Activated naive CD4-positive, alpha-beta T cell treated with anti-CD3 and anti-CD28 coated beads, Interleukin-2, amount 10 ng/mL, durations not matched to agents 7 days and 5 days (primary cell): ENCODE data around the gene HDAC2.
"Not testable (repeated sequence)": the region's sequence is repeated elsewhere in the genome, so short reads cannot be mapped to it uniquely, and the experiment has no call there.

Experiments used
- CTCF ChIA-PET: fragments of 350-600 bp; sonication (Branson Sonifier 250); formaldehyde crosslinking; loops from one replicate; lab custom pipeline; 2021; ENCODE audit warnings: antibody characterized with exemption; lab: Charles Lee
- DNase-seq: peaks from one replicate; pipeline ENCODE4 v3.0.0-alpha.2; 2020
- H3K27ac Mint-ChIP-seq: one replicate; pipeline ENCODE4 v1.8.0; 2021; ENCODE audit warnings: mild to moderate bottlenecking, moderate library complexity, mixed read lengths
- H3K27me3 Mint-ChIP-seq: one replicate; pipeline ENCODE4 v1.8.0; 2021; ENCODE audit warnings: mild to moderate bottlenecking, mixed read lengths
- H3K36me3 Mint-ChIP-seq: one replicate; pipeline ENCODE4 v1.8.0; 2021; ENCODE audit warnings: mixed read lengths
- H3K4me1 Mint-ChIP-seq: one replicate; pipeline ENCODE4 v1.8.0; 2021; ENCODE audit warnings: mixed read lengths
- H3K4me3 Mint-ChIP-seq: one replicate; pipeline ENCODE4 v1.8.0; 2021; ENCODE audit warnings: mild to moderate bottlenecking, moderate library complexity, mixed read lengths
- H3K9me3 Mint-ChIP-seq: one replicate; pipeline ENCODE4 v1.8.0; 2021; ENCODE audit warnings: mixed read lengths

Gene HDAC2

GRCh38 chr6:113970805-113971676, at the start of gene HDAC2:
HDAC2 (minus strand) TSS chr6:113971148; CDS start chr6:113970908, 240 bp downstream.
- Mint-ChIP-seq H3K4me3 (peak within 1 kb of the TSS; percentile 96), H3K27me3 (peaks cover 6% of the 10 kb centered on the region), H3K36me3 (peaks cover 3% of the 10 kb centered on the region), H3K9me3 (no peaks in the 10 kb centered on the region), H3K27ac (peak within 1 kb of the TSS; percentile 98), H3K4me1 (peaks cover 31% of the 10 kb centered on the region)
- DNase-seq: peak; percentile 89
- CTCF ChIA-PET: interaction anchor here (1.0 to 1.4 kb wide), 2 partner anchors 10 to 14 kb away, joined by 3 to 5 read pairs; no protein-coding TSS in a partner anchor

GRCh38 chr6:114020196-114020595, 49.2 kb upstream of the HDAC2 start:
- no peak overlapping the region for H3K27ac Mint-ChIP-seq
- no peaks in the 10 kb centered on the region for H3K36me3 Mint-ChIP-seq
- H3K4me1 Mint-ChIP-seq: no peaks in the 10 kb centered on the region
- H3K9me3 Mint-ChIP-seq: no peaks in the 10 kb centered on the region
- H3K27me3 Mint-ChIP-seq: peaks cover 18% of the 10 kb centered on the region
- CTCF ChIA-PET: interaction anchor here (0.6 to 0.9 kb wide), 3 partner anchors 25 to 105 kb away, joined by 3 read pairs; no protein-coding TSS in a partner anchor
- DNase-seq: no peak
- no peak overlapping the region for H3K4me3 Mint-ChIP-seq

DNA sequence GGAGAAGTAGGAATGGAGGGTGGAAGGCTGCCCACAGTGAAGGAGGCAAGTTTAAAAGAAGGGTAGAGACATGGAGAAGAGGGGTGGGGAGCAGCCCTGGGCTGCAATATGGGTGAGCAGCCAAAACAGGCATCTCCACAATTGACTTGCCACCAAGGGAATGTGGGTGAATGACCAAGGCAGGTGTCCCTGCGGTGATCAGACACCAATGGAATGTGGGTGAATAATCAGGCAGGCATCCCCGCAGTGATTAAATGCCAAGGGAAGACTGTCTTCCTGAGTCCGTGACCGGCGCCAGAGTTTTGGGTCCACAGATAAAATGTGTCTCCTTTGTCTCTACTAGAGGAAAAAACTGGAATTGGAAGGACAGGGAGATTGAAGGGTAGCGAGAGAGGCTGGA, 46.2 kb upstream of the HDAC2 start:
- H3K9me3 Mint-ChIP-seq, H3K4me3 Mint-ChIP-seq, DNase-seq, H3K27ac Mint-ChIP-seq, H3K4me1 Mint-ChIP-seq, H3K36me3 Mint-ChIP-seq, CTCF ChIA-PET: not testable (repeated sequence)
- peaks cover 18% of the 10 kb centered on the region for H3K27me3 Mint-ChIP-seq

DNA sequence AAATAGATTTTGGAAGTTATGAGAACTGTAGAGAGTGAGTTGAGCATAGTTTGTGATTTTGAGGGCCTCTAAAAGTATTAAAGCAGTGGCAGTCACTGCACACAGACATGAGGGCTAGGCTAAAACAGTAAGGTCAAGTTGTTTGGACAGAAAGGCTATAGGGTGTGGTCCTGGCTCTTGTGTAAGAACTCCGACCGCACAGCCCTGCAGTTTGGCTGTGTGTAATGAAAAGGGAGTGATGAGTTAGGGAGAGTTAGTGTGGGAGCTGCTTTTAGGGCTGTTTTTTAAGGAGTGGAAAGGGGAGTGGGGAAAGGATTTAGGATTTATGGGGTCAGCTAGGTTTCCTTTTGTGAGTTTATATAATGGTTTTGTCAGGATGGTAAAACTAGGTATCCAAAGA, 43.2 kb upstream of the HDAC2 start:
- CTCF ChIA-PET: interaction anchor here (0.8 kb wide), 1 partner anchor 19 kb away, joined by 3 read pairs; no protein-coding TSS in a partner anchor
- H3K27ac Mint-ChIP-seq, H3K4me1 Mint-ChIP-seq, H3K36me3 Mint-ChIP-seq, DNase-seq, H3K4me3 Mint-ChIP-seq, H3K9me3 Mint-ChIP-seq: not testable (repeated sequence)
- H3K27me3 Mint-ChIP-seq: peaks cover 15% of the 10 kb centered on the region

- H3K9me3 Mint-ChIP-seq, H3K4me3 Mint-ChIP-seq, H3K36me3 Mint-ChIP-seq, H3K27ac Mint-ChIP-seq, H3K27me3 Mint-ChIP-seq: not testable (repeated sequence)
- H3K4me1 Mint-ChIP-seq: peaks cover 18% of the 10 kb centered on the region
- CTCF ChIA-PET: interaction anchor here (0.6 kb wide), 1 partner anchor 97 kb away, joined by 3 read pairs; no protein-coding TSS in a partner anchor
- DNase-seq: peak; percentile 48
Observed at GRCh38 chr6:114011486-114011885, 40.5 kb upstream of the HDAC2 start.

- CTCF ChIA-PET: no interaction called here
- DNase-seq: no peak
- H3K27ac Mint-ChIP-seq: no peak overlapping the region
- H3K36me3 Mint-ChIP-seq: peaks cover 7% of the 10 kb centered on the region
- H3K9me3 Mint-ChIP-seq: peaks cover 3% of the 10 kb centered on the region
- peaks cover 5% of the 10 kb centered on the region for H3K27me3 Mint-ChIP-seq
- H3K4me1 Mint-ChIP-seq: peaks cover 18% of the 10 kb centered on the region
- H3K4me3 Mint-ChIP-seq: no peak overlapping the region
Observed at GRCh38 chr6:114010540-114010939, 39.6 kb upstream of the HDAC2 start.

GRCh38 chr6:114009192-114009591, 38.2 kb upstream of the HDAC2 start:
- no peak overlapping the region for H3K27ac Mint-ChIP-seq
- peaks cover 3% of the 10 kb centered on the region for H3K9me3 Mint-ChIP-seq
- CTCF ChIA-PET: interaction anchor here (1.3 kb wide), 1 partner anchor 14 kb away, joined by 4 read pairs; no protein-coding TSS in a partner anchor
- DNase-seq: no peak
- H3K27me3 Mint-ChIP-seq: peaks cover 5% of the 10 kb centered on the region
- peaks cover 18% of the 10 kb centered on the region for H3K4me1 Mint-ChIP-seq
- H3K36me3 Mint-ChIP-seq: peaks cover 7% of the 10 kb centered on the region
- H3K4me3 Mint-ChIP-seq: no peak overlapping the region

DNA sequence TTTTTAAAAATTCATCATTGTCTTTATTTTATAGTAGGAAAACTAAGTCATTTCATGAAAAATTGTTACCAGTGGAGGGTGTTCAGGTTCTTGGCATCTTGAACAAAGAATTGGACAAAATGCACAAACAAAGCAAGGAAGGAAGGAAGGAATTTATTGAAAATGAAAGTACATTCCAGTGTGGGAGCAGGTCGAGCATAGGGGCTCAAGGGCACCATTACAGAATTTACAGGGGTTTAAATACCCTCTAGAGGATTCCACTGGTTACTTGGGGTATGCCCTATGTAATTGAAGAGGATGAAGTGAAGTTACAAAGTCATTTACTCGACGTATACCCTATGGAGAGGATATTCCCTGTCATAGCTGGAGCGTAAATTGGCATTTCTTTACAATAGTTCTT, 37.4 kb upstream of the HDAC2 start:
- no peak for DNase-seq
- H3K4me3 Mint-ChIP-seq: no peak overlapping the region
- CTCF ChIA-PET: no interaction called here
- H3K9me3 Mint-ChIP-seq: peaks cover 3% of the 10 kb centered on the region
- no peak overlapping the region for H3K27ac Mint-ChIP-seq
- peaks cover 7% of the 10 kb centered on the region for H3K36me3 Mint-ChIP-seq
- H3K4me1 Mint-ChIP-seq: peaks cover 18% of the 10 kb centered on the region
- H3K27me3 Mint-ChIP-seq: peaks cover 10% of the 10 kb centered on the region

DNA sequence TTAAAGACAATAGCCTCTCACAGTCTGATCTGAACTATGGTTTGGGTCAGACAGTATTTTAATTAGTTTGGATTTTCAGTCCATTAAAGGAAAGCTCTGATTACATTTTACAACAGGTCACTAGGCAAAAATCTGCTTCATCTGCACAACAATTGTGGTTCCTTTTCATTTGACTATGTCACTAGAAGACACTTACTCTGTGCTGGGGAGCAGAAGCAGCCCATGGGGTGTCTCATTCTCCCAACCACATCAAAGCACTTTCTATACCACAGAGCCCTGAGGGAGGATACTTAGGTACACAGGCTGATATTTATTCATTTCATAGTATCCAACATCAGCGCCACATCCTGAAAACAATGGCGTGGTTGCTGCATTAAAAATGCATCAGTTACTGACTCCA, 36.6 kb upstream of the HDAC2 start:
- peaks cover 10% of the 10 kb centered on the region for H3K27me3 Mint-ChIP-seq
- H3K4me3 Mint-ChIP-seq: peak overlapping the region; percentile 18
- peaks cover 18% of the 10 kb centered on the region for H3K4me1 Mint-ChIP-seq
- DNase-seq: peak; percentile 63
- H3K36me3 Mint-ChIP-seq: peaks cover 7% of the 10 kb centered on the region
- CTCF ChIA-PET: no interaction called here
- peaks cover 3% of the 10 kb centered on the region for H3K9me3 Mint-ChIP-seq
- peak overlapping the region; percentile 63 for H3K27ac Mint-ChIP-seq

DNA sequence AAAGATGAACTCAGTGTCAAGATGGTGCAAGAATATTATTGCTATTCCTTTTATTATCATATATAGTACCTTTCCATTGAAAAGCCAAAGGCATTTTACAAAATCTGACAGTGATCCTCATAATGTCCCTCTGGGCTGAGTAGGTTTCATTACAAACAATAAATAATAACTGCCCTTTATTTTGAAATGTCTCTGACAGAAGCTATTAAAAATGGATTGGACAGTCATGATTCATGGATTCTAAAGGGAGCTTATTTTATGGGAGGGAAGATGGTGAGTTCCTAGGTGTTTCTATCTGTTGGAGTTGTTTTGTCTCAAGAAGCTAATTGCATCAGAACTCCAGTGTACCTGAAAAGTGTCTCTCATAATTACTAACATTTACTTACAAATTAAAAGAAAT, 30.4 kb upstream of the HDAC2 start:
- DNase-seq: no peak
- no peaks in the 10 kb centered on the region for H3K9me3 Mint-ChIP-seq
- no peak overlapping the region for H3K27ac Mint-ChIP-seq
- H3K36me3 Mint-ChIP-seq: no peaks in the 10 kb centered on the region
- H3K4me3 Mint-ChIP-seq: no peak overlapping the region
- H3K27me3 Mint-ChIP-seq: peaks cover 34% of the 10 kb centered on the region
- CTCF ChIA-PET: no interaction called here
- H3K4me1 Mint-ChIP-seq: no peaks in the 10 kb centered on the region

DNA sequence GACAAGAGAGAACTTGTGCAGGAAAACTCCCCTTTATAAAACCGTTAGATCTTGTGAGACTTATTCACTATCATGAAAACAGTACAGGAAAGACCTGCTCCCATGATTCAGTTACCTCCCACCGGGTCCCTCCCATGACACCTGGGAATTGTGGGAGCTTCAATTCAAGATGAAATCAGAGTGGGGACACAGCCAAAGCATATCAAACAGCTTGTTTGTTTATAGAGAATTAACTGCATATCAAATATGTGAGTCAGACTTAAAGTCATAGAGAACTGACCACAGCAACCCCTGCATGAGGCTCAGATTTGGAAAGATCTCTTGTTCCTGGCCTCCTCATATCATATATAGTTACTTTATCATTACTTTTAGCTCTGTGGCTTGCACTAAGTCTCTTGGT, 29.1 kb upstream of the HDAC2 start:
- H3K4me1 Mint-ChIP-seq: peaks cover 5% of the 10 kb centered on the region
- H3K4me3 Mint-ChIP-seq: no peak overlapping the region
- H3K9me3 Mint-ChIP-seq: no peaks in the 10 kb centered on the region
- no peak for DNase-seq
- peaks cover 40% of the 10 kb centered on the region for H3K27me3 Mint-ChIP-seq
- H3K27ac Mint-ChIP-seq: no peak overlapping the region
- H3K36me3 Mint-ChIP-seq: no peaks in the 10 kb centered on the region
- CTCF ChIA-PET: no interaction called here

DNA sequence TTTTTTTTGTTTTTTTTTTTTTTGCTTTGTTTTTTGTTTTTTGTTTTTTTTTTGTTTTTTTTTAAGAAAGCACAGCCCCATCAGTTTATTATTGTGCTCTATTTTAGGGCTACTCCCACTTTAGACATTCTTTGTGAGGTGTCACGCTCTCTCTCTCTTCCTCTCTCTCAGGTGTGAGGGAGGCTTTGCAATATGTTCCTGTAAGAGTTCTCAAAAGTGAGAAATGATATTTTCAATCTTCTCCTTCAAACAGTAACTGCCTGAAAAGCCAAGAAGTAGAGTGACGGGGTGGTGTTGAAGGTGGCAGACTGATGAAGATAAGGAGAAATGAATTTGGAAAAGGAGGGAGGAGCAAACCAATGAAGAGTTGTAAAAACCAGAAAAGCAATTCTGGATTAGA, 28.3 kb upstream of the HDAC2 start:
- no peak for DNase-seq
- peaks cover 9% of the 10 kb centered on the region for H3K4me1 Mint-ChIP-seq
- H3K9me3 Mint-ChIP-seq: no peaks in the 10 kb centered on the region
- CTCF ChIA-PET: no interaction called here
- H3K4me3 Mint-ChIP-seq: no peak overlapping the region
- no peaks in the 10 kb centered on the region for H3K36me3 Mint-ChIP-seq
- H3K27me3 Mint-ChIP-seq: peaks cover 44% of the 10 kb centered on the region
- no peak overlapping the region for H3K27ac Mint-ChIP-seq

- Mint-ChIP-seq H3K27me3 (peaks cover 42% of the 10 kb centered on the region), H3K4me1 (peaks cover 9% of the 10 kb centered on the region), H3K36me3 (no peaks in the 10 kb centered on the region), H3K4me3 (no peak overlapping the region), H3K27ac (no peak overlapping the region), H3K9me3 (no peaks in the 10 kb centered on the region)
- CTCF ChIA-PET: no interaction called here
- DNase-seq: no peak
Observed at GRCh38 chr6:113998811-113999210, 27.9 kb upstream of the HDAC2 start.

DNA sequence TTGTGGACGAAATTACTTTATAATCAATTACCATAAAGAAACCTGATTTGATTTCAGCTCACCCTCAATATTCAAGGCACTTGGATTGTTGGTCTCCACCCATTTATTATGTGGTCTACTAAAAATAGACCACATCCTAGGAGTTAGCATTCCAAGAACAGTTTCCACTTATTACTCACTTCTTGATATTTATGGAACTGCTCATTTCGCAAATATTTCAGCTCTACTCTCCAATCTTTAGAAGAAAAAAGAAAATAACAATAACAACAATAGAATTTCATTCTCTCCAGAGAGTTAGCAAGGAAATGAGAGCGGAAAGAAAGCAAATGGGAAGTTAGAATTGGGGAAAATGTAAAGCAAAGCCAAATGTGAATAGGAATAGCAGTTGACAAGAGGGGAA, 26.2 kb upstream of the HDAC2 start:
- Mint-ChIP-seq H3K4me3 (no peak overlapping the region), H3K9me3 (no peaks in the 10 kb centered on the region), H3K4me1 (peaks cover 9% of the 10 kb centered on the region), H3K27me3 (peaks cover 46% of the 10 kb centered on the region), H3K27ac (no peak overlapping the region), H3K36me3 (no peaks in the 10 kb centered on the region)
- no peak for DNase-seq
- CTCF ChIA-PET: interaction anchor here (0.7 to 3.7 kb wide), 5 partner anchors 17 to 307 kb away, joined by 3 to 33 read pairs (median 7); no protein-coding TSS in a partner anchor

GRCh38 chr6:113995634-113996033, 24.7 kb upstream of the HDAC2 start:
- no peak for DNase-seq
- peaks cover 9% of the 10 kb centered on the region for H3K4me1 Mint-ChIP-seq
- H3K27ac Mint-ChIP-seq: no peak overlapping the region
- CTCF ChIA-PET: interaction anchor here (0.6 to 3.7 kb wide), 9 partner anchors 15 to 116 kb away, joined by 3 to 33 read pairs (median 4); no protein-coding TSS in a partner anchor
- no peak overlapping the region for H3K4me3 Mint-ChIP-seq
- no peaks in the 10 kb centered on the region for H3K36me3 Mint-ChIP-seq
- H3K9me3 Mint-ChIP-seq: no peaks in the 10 kb centered on the region
- peaks cover 46% of the 10 kb centered on the region for H3K27me3 Mint-ChIP-seq
